Panc1 (cell line): Measurements from ENCODE around the gene ARL6IP4. TPM values are rescaled to one million over a fixed set of nuclear protein-coding genes. Genes with fewer than 3 reads are reported as not detected.

ENCODE experiments used
- ATAC-seq: fragments of 200-7000 bp; cut with Tn5 transposase; 2 replicates; pipeline ENCODE4 v1.9.1; 2020; ENCODE audit warnings: mild to moderate bottlenecking, moderate library complexity
- Bru-seq: library from RNA; stranded (reverse); fragments of 400-500 nt; gene quantifications from one replicate; lab custom pipeline; 2021; lab: Mats Ljungman, UMichigan
- BruChase-seq, 2 experiments: library from RNA; stranded (reverse); fragments of 400-500 nt; gene quantifications; one replicate each; lab custom pipeline; 2021; lab: Mats Ljungman, UMichigan
- BruUV-seq: library from RNA; stranded (reverse); fragments of 400-500 nt; replicated peaks from 2 replicates; lab custom pipeline; 2021; lab: Mats Ljungman, UMichigan
- CTCF ChIA-PET: fragments of 300-600 bp; sonication (Branson Sonifier 250); formaldehyde crosslinking; loops from one replicate; lab custom pipeline; 2022; ENCODE audit warnings: antibody characterized with exemption; lab: Charles Lee
- POLR2A ChIA-PET: fragments of 300-600 bp; sonication (Branson Sonifier 250); formaldehyde crosslinking; loops from one replicate; lab custom pipeline; 2022; ENCODE audit warnings: antibody characterized with exemption; lab: Charles Lee
- DNase-seq: peaks from one replicate; pipeline ENCODE4 v3.0.0-alpha.2; 2010; ENCODE audit warnings: low read depth, low spot score
- H3K27ac ChIP-seq: 2 replicates; pipeline ENCODE4 v1.5.1; 2011; ENCODE audit warnings: mild to moderate bottlenecking, low read length, inconsistent platforms
- H3K27me3 ChIP-seq: fragments of 200-500 bp; sonication (Bioruptor generic); 2 replicates; pipeline ENCODE4 v1.6.0; 2014; ENCODE audit warnings: low read length, inconsistent platforms; ENCODE audit not compliant: control insufficient read depth, insufficient read depth
- H3K36me3 ChIP-seq: fragments of 200-500 bp; sonication (Bioruptor generic); 2 replicates; pipeline ENCODE4 v1.5.1; 2014; ENCODE audit warnings: inconsistent platforms, mild to moderate bottlenecking, low read length, moderate library complexity; ENCODE audit not compliant: control insufficient read depth, insufficient read depth
- H3K4me1 ChIP-seq: 2 replicates; pipeline ENCODE4 v1.5.1; 2011; ENCODE audit warnings: inconsistent platforms, mild to moderate bottlenecking, low read length, moderate library complexity; ENCODE audit not compliant: control insufficient read depth, insufficient read depth
- H3K4me3 ChIP-seq, 2 experiments: 2 replicates each; pipeline ENCODE4 v1.5.1; 2011 to 2012; ENCODE audit warnings: low read depth in 2 of 2, low read length in 2 of 2, mild to moderate bottlenecking in 2 of 2, inconsistent platforms in 1 of 2, moderate library complexity in 1 of 2
- H3K9me3 ChIP-seq: fragments of 200-500 bp; sonication (Bioruptor generic); 2 replicates; pipeline ENCODE4 v1.5.1; 2014; ENCODE audit warnings: low read depth, mild to moderate bottlenecking, inconsistent platforms, low read length, moderate library complexity; ENCODE audit not compliant: control insufficient read depth, insufficient read depth
- POLR2AphosphoS5 ChIP-seq: IDR thresholded peaks from 2 replicates; pipeline ENCODE4 v1.6.1; 2012; ENCODE audit warnings: mild to moderate bottlenecking, low read depth, low read length, moderate library complexity
- SIN3A ChIP-seq: IDR thresholded peaks from 2 replicates; pipeline ENCODE4 v1.6.1; 2012; ENCODE audit warnings: low read depth, mild to moderate bottlenecking, low read length, moderate library complexity, borderline replicate concordance; ENCODE audit not compliant: insufficient read depth
- TCF7L2 ChIP-seq: IDR thresholded peaks from 2 replicates; pipeline ENCODE4 v1.6.1; 2011; ENCODE audit warnings: mild to moderate bottlenecking, low read depth, low read length, inconsistent platforms
- in situ Hi-C: cut with HindIII; loops from 2 replicates; pipeline ENCODE4 v1.10.0; 2016; ENCODE audit warnings: low sequenced_read_pairs, low pct_unique_long_range_greater_than_20kb
- intact Hi-C: fragments of 100-400 bp; cut with micrococcal nuclease; formaldehyde crosslinking; loops from one replicate; pipeline ENCODE4 v1.10.0; 2022; ENCODE audit not compliant: unreplicated experiment
- long read RNA-seq: library from polyadenylated mRNA; unstranded; transcript quantifications from one replicate; pipeline ENCODE4 v2.0.0, GENCODE V29; 2021; ENCODE audit not compliant: unreplicated experiment
- polyA plus RNA-seq: library from polyadenylated mRNA; unstranded; fragments of >200 nt; gene quantifications from one replicate; pipeline ENCODE4 v1.2.1, GENCODE V29; 2012; ENCODE audit warnings: missing spikeins; ENCODE audit not compliant: insufficient read length
- total RNA-seq: library from RNA; stranded (reverse); gene quantifications from one replicate; pipeline ENCODE4 v1.2.1, GENCODE V29; 2021; ENCODE audit not compliant: unreplicated experiment
- TF ChIP-seq, protein P1 (sequence below): fragments of 450-650 bp; IDR thresholded peaks from 2 replicates; pipeline ENCODE4 v1.5.1; 2017; ENCODE audit warnings: mild to moderate bottlenecking
- TF ChIP-seq, protein P2 (sequence below), 2 experiments: IDR thresholded peaks; 2 replicates each; pipeline ENCODE4 v1.6.1; 2011 to 2012; ENCODE audit warnings: low read depth in 2 of 2, control low read depth in 1 of 2, low read length in 1 of 2, mild to moderate bottlenecking in 1 of 2, moderate library complexity in 1 of 2; ENCODE audit not compliant: insufficient read depth in 1 of 2

Gene ARL6IP4
- 184 TPM for total RNA-seq
- 324 TPM for polyA plus RNA-seq
- percentile 38 among the genes with signal in this experiment for Bru-seq, nascent RNA
- percentile 55 among the genes with signal in this experiment for BruChase-seq, experiment 1, labeled RNA remaining after a 2-hour chase
- BruChase-seq, experiment 2, labeled RNA remaining after a 6-hour chase: percentile 36 among the genes with signal in this experiment
- long read RNA-seq, transcript ARL6IP4-201 (6 exons, 1,644 nt): minor isoform, 13 of 268 reads
- long read RNA-seq, transcript ARL6IP4-220 (6 exons, 1,591 nt): major isoform, 38 of 268 reads
- long read RNA-seq, transcript ARL6IP4-214 (5 exons, 1,273 nt): minor isoform, 26 of 268 reads
- long read RNA-seq, transcript ARL6IP4-210 (6 exons, 1,491 nt): minor isoform, 24 of 268 reads
- long read RNA-seq, partial matches to known transcripts: 83 of 268 reads
- long read RNA-seq, other reads (novel, unspliced or antisense): 68 of 268 reads

DNA sequence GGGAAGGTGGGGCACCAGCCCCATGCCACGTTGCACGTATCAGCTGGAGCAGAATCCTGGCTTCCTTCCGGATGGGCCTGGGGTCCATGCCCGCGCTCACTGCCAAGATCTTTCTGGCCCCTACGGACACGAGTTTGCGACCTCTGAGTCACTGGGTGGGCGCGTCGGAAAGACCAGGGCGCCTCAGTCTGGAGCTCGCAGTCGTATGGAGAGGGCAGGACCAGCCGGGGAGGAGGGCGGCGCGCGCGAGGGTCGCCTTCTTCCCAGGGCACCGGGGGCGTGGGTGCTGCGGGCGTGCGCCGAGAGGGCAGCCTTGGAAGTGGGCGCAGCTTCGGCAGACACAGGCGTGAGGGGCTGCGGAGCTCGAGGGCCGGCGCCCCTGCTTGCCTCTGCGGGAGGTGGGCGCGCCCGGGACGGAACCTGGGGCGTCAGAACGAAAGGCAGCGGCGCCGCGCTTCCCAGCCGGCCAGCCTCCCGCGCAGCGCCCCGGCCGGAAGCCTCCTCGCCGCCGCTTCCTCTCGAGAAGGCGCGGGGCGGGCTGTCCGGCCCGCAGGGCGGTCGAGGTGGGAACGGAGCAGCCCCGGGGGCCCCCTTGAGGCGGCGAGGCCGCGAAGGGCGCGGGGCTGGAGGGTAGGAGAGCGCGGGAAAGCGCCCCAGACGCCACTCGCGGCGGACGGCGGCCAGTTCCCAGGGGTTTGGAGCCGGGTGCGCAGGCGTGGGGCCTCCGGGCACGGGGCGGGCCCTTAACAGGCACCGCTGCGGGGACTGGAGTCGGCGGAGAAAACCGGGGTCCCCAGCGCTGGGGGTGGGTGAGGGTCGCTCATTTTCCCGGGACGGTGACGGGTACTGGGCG, at the start of gene ARL6IP4:
TSS of gene ARL6IP4 (plus strand) at position 499 of the 853 bp plus-strand sequence. CDS start 459 bp downstream, outside the sequence.
- no TSS peak for BruUV-seq
- ATAC-seq (peak; percentile 71), DNase-seq (no peak)
- in situ Hi-C loops: no loop called here
- H3K9me3 ChIP-seq: no peaks in the 10 kb centered on the region
- H3K36me3 ChIP-seq: peaks cover 1% of the 10 kb centered on the region; the same call in 1 of the 2 replicates
- intact Hi-C loops: loop anchor here (10.0 kb wide), 2 partner anchors 164 to 254 kb away; partner anchors contain the start of genes MPHOSPH9 and MTRFR
- H3K4me3 ChIP-seq: peak within 1 kb of the TSS; percentile 69 to 78
- TF ChIP-seq SIN3A (peak; percentile 69; the same call in 1 of the 2 replicates), TCF7L2 (no peak)
- CTCF ChIA-PET: interaction anchor here (0.6 kb wide), 1 partner anchor 120 kb away, joined by 3 read pairs; no protein-coding TSS in a partner anchor
- H3K4me1 ChIP-seq: peaks cover 51% of the 10 kb centered on the region
- no peaks in the 10 kb centered on the region for H3K27me3 ChIP-seq
- POLR2A ChIA-PET: interaction anchor here (0.6 kb wide), 2 partner anchors 32 to 155 kb away, joined by 3 read pairs; no protein-coding TSS in a partner anchor
- peak within 1 kb of the TSS; percentile 92 for H3K27ac ChIP-seq

- no peaks in the 10 kb centered on the region for H3K27me3 ChIP-seq
- DNase-seq: no peak
- H3K4me3 ChIP-seq: no peak overlapping the region
- intact Hi-C loops (no loop called here), in situ Hi-C loops (no loop called here)
- no peaks in the 10 kb centered on the region for H3K36me3 ChIP-seq
- no TSS peak for BruUV-seq
- H3K4me1 ChIP-seq: no peaks in the 10 kb centered on the region
- ChIA-PET CTCF (no interaction called here), POLR2A (no interaction called here)
- no peak overlapping the region for H3K27ac ChIP-seq
- no peak for ATAC-seq
- no peaks in the 10 kb centered on the region for H3K9me3 ChIP-seq
- no peak for TF ChIP-seq POLR2AphosphoS5
- TF ChIP-seq, protein P1, sequence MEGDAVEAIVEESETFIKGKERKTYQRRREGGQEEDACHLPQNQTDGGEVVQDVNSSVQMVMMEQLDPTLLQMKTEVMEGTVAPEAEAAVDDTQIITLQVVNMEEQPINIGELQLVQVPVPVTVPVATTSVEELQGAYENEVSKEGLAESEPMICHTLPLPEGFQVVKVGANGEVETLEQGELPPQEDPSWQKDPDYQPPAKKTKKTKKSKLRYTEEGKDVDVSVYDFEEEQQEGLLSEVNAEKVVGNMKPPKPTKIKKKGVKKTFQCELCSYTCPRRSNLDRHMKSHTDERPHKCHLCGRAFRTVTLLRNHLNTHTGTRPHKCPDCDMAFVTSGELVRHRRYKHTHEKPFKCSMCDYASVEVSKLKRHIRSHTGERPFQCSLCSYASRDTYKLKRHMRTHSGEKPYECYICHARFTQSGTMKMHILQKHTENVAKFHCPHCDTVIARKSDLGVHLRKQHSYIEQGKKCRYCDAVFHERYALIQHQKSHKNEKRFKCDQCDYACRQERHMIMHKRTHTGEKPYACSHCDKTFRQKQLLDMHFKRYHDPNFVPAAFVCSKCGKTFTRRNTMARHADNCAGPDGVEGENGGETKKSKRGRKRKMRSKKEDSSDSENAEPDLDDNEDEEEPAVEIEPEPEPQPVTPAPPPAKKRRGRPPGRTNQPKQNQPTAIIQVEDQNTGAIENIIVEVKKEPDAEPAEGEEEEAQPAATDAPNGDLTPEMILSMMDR: no peak
- TF ChIP-seq, protein P2, sequence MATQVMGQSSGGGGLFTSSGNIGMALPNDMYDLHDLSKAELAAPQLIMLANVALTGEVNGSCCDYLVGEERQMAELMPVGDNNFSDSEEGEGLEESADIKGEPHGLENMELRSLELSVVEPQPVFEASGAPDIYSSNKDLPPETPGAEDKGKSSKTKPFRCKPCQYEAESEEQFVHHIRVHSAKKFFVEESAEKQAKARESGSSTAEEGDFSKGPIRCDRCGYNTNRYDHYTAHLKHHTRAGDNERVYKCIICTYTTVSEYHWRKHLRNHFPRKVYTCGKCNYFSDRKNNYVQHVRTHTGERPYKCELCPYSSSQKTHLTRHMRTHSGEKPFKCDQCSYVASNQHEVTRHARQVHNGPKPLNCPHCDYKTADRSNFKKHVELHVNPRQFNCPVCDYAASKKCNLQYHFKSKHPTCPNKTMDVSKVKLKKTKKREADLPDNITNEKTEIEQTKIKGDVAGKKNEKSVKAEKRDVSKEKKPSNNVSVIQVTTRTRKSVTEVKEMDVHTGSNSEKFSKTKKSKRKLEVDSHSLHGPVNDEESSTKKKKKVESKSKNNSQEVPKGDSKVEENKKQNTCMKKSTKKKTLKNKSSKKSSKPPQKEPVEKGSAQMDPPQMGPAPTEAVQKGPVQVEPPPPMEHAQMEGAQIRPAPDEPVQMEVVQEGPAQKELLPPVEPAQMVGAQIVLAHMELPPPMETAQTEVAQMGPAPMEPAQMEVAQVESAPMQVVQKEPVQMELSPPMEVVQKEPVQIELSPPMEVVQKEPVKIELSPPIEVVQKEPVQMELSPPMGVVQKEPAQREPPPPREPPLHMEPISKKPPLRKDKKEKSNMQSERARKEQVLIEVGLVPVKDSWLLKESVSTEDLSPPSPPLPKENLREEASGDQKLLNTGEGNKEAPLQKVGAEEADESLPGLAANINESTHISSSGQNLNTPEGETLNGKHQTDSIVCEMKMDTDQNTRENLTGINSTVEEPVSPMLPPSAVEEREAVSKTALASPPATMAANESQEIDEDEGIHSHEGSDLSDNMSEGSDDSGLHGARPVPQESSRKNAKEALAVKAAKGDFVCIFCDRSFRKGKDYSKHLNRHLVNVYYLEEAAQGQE (IDR thresholded peaks at IDR 0.05; ENCODE audit: insufficient read depth in 1 of 2, low read depth in 2 of 2, low read length in 1 of 2): no peak
- no peak for TF ChIP-seq TCF7L2
- TF ChIP-seq SIN3A: no peak
Observed at GRCh38 chr12:122932207-122932606, 48.3 kb upstream of the ARL6IP4 start.
